ENCODE results near the gene SPEN.

GRCh38 chr1:15945011-15945831 is 97.7 kb downstream of the SPEN start:
- TF ChIP-seq FOXK2 (IDR thresholded peaks at IDR 0.05) (no peak), POLR2AphosphoS2 (IDR thresholded peaks at IDR 0.05; ENCODE audit: low read depth, low read length) (no peak), CREB1 (IDR thresholded peaks at IDR 0.05; ENCODE audit: low read depth) (no peak), CTCF (IDR thresholded peaks at IDR 0.05 in 2 of 3, conservative IDR thresholded peaks at IDR 0.05 in 1 of 3; ENCODE audit: control insufficient read depth in 2 of 3, extremely low read depth in 1 of 3, insufficient read depth in 1 of 3, low read depth in 3 of 3, low read length in 3 of 3) (no peak), POLR2A (IDR thresholded peaks at IDR 0.05; ENCODE audit: low read depth, low read length) (peak; percentile 21), RUNX3 (IDR thresholded peaks at IDR 0.05; ENCODE audit: low read length) (no peak)
